Hindlimb muscle (tissue), 1 donor: Measurements from ENCODE around the gene RDX. TPM values are rescaled to one million over a fixed set of nuclear protein-coding genes. Genes with fewer than 3 reads are reported as not detected.
"Not testable (repeated sequence)": the region's sequence is repeated elsewhere in the genome, so short reads cannot be mapped to it uniquely, and the experiment has no call there.

Experiments used
- DNase-seq: peaks from one replicate; pipeline ENCODE4 v3.0.0-alpha.2; 2013
- polyA plus RNA-seq: library from polyadenylated mRNA; unstranded; fragments of 120-200 nt; gene quantifications from one replicate; pipeline ENCODE4 v1.2.1, GENCODE V29; 2013; ENCODE audit not compliant: insufficient read length

RDX gene
- 67.0 TPM for polyA plus RNA-seq

DNA sequence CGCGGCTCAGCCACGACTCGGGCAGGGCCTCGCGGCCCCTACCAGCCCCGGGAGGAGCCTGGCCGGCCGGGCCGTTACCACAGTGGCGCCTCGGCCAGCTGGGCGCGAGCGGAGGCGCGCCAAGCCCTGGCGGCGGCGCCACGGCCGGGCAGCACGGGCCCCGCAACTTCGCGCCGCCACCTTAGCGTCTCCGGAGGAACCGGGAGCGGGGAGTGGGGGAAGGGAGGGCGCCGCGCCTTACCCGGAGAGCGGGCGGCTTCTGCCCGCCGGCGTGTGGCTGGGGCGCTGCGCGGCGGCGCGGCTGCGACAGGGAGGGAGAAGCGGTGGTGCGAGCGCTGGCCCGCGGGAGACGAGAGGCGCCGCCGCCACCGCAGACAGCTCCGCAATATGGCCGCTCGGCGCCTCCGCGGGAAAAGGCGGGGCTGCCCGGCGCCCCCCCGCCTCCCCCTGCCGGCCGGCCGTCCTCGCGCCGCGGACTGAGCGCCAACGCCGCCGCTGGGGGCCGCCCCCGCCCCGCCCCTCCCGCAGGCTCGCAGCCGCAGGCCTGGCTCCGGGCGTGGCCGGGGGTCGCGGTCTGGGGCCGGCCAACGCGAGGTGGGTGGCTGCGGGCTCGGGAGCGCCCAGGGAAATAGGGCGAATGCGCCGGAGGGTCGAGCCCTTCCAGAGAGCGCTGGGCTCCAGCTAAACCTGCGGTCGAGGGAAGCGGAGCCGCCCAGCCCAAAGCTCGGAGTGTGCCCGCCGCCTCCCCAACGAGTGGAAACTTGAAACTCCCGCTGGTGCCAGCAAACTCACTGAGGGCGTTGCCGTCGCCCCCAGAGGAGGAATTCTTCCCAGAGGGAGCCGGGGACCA is at the start of gene RDX:
Gene RDX, minus strand, starts transcription at position 389 of the 850 bp plus-strand sequence. CDS start 16,922 bp downstream, outside the sequence.
- DNase-seq = peak; percentile 76

DNA sequence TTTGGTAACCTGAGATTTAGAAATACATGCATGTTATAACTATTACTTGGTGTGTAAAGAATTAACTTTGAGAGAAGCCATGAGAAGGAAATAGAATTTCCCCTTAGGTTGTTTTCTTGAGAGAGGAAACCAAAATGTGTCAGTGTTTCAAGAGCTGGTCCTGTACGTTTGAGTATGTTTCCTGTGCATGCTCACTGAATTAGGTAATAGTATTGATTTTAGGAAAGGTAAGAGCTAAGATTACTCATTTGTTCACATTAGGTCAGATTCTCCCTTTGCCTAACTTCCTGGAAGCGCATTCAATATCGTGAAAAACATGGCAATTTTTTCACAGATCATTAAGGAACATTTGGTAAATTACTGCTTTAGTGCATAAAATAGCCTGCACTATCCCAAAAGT is 49.3 kb upstream of the RDX start:
- no peak for DNase-seq

DNA sequence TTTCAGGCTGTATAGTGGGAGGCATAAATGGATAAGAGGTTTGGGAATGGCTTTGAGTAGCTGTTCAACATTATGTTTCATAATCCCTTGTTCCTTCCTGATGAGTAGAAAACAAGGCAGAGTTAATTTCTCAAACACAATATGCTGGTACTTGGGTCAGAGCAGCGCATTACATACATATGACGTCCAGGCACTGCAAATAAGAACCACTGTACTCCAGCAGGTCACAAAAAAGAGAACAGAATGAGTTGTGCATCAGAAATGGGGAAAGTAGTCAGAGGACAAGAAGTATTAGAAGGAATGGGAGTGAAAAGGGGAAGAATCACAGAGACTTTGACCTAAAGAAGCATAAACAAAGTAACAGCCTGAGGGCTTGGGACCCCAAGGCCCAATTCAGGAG is 44.0 kb upstream of the RDX start:
- no peak for DNase-seq

DNA sequence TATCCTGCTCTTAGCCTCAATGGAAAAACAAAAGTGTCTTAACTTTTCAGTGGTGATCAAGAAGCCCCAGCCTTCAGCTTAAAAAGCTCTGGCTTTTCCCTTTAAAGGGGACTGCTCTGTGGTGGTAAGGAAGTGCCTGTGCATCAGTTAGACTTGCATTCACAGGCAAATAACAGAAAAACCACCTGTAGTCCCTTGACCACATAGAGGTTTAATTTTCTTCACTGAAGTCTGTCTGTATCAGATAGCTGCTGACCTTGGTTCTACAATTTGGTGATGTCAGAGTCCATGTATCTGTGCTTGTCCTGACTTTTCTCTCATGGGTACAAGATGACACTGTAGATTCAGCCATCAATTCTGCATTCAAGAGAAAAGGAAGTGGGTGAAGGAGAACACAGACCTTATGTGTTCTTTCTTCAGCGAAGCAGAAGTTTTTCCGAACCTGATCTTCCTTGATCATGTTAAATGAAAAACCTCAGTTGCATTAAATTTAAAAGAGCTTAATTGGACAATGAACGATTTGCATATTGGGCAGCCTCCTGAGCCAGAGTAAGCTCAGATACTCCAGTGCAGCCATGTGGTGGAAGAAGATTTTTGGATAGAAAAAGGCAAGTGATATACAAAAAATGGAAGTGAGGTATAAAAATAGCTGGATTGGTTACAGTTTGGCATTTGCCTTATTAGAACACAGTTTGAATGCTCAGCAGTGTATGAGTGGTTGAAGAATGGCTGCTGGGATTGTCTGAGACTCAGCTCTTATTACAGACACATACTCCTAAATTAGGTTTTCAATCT is 43.2 kb upstream of the RDX start:
- no peak for DNase-seq

DNA sequence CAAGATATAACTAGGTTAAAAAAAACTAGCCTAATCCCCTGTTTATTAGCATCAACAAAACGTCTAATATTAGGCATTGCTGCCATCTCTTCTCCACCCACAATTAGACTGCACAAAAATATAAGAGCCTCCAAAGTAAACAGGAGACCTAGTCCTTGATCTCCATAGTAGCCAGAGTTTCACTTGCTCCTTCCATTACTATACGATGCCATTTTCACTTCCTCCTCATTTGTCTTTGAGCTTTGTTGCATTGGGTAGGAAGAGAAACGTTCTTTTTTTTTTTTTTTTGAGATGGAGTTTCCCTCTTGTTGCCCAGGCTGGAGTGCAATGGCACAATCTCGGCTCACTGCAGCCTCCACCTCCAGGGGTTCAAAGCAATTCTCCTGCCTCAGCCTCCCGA is 42.3 kb upstream of the RDX start:
- no peak for DNase-seq

DNA sequence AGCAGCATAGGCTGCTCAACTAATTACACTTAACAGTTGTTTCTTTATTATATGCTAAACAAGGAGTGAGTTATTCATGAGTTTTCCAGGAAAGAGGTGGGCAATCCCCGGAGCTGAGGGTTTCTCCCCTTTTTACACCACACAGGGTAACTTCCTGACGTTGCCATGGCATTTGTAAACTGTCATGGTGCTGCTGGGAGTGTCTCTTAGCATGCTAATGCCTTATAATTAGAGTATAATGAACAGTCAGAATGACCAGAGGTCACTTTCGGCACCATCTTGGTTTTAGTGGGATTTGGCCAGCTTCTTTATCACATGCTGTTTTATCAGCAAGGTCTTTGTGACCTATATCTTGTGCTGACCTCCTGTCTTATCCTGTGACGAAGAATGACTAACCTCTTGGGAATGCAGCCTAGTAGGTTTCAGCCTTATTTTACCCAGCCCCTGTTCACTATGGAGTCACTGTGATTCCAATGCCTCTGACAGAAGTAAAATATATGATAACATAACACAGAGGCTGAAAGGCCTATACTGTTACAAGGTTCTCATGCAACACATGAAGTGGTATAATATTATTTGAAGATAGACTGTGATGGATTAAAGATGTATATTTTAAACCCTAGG is 41.3 kb upstream of the RDX start:
- DNase-seq = no peak

DNA sequence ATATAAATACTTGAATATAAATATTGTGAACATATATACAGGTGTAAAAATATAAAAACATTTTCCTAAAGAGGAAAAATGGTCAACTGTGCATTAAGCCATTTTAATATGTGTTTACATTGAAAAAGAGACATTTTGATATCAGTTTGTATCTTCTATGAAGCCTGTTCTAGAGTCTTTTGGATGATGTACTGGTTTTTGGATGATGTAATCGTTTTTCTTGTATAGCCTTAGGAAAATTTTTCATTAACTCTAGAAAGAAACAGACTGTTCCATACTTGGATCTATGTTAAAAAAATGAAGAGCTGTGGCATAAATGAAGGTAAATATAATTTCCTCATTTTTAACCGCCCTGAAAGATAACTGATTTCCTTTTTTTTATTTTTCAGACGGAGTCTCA is 39.6 kb upstream of the RDX start:
- no peak for DNase-seq

DNA sequence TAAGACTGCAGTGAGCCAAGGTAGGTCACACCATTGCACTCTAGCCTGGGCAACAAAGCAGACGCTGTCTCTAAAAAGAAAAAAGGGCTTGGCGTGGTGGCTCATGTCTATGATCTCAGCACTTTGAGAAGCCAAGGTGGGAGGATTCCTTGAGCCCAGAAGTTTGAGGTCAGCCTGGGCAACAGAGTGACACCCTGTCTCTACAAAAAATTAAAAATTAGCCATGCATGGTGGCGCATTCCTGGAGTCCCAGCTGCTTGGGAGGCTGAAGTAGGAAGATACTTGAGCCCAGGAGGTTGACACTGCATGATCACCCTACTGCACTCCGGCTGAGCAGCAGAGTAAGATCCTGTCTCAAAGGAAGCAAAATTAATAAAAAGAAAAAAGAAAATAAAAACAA is 38.9 kb upstream of the RDX start:
- DNase-seq = no peak

DNA sequence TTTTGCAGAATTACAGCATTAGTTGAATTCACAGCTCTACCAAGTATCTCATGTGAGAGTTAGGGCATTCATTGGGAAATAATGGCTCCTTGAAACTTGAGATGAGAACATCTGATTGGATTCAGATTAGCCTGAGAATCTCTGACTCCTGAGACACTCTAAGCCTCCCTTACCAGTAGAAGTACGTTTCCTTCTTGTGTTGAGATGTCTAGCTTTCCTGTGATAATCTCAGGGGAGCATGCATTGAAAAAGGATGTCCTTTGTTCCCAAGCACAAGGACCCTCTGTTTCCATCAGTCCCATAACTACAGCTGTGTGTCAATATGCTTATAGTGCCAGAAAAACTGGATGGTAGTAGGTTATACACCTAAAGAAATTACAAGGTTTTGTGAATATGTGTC is 35.2 kb upstream of the RDX start:
- DNase-seq = no peak

DNA sequence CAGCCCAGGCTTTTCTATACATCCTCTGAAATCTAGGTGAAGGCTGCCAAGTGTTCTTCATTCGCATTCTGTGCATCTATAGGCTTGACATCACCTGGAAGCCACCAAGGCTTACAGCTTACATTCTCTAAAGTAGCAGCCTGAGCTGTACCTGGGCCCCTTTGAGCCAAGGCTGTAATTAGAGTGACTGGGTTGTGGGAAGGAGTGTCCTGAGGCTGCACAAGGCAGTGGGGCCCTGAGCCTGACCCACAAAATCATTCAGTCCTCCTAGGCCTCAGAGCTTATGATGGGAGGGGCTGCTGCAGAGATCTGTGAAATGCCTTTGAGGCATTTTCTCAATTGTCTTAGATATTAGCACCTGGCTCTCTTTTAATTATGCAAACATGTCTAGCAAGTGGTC is 33.0 kb upstream of the RDX start:
- DNase-seq = no peak

DNA sequence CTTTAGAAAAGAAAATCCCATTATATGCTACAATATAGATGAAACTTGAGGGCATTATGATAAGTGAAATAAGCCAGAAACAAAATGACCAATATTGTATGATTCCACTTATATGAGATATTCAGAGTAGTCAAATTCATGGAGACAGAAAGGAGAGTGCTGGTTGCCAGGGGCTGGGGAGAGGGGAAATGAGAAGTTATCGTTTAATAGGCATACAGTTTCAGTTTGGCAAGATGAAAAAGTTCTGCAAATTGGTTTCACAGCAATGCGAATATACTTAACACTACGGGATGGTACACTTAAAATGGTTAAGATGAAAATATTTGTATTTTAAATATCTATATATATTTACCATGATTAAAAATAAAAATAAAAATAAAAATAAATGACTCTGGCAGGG is 31.1 kb upstream of the RDX start:
- DNase-seq = no peak

DNA sequence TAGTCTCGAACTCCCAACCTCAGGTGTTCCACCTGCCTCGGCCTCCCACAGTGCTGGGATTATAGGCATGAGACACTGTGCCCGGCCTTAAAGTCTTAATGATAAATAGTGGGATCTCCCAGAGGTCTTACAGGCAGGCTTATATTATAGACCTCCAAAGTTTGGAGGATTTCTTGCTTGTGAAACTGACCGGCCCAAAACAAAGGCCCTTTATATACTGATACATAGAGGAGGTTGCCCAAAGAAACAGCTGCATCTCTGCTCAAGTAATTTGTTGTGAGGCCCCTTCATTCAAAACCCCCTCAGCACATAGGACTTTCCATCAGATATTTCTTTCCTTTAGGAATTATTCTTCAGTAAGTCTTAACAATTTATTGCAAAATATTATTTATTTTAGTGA is 27.4 kb upstream of the RDX start:
- no peak for DNase-seq

DNA sequence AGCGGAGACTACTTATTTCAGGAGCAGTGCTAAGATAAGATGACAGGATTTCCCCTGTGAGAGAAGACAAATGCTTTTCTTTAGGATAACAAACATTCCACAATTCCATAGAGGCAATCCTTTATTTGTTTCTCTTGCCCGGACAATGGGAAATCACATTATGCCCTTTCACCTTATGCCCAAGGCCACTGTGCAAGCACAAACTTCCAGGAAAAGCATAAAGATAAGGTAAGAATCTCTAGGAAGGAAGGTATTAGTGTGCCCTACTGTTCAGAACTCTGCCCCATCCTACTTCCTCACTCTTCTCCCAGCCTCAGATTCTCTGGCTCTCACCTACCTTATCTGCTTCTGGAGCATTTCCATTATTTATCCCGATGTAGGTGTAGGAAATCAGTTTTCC is 23.1 kb upstream of the RDX start:
- no peak for DNase-seq

DNA sequence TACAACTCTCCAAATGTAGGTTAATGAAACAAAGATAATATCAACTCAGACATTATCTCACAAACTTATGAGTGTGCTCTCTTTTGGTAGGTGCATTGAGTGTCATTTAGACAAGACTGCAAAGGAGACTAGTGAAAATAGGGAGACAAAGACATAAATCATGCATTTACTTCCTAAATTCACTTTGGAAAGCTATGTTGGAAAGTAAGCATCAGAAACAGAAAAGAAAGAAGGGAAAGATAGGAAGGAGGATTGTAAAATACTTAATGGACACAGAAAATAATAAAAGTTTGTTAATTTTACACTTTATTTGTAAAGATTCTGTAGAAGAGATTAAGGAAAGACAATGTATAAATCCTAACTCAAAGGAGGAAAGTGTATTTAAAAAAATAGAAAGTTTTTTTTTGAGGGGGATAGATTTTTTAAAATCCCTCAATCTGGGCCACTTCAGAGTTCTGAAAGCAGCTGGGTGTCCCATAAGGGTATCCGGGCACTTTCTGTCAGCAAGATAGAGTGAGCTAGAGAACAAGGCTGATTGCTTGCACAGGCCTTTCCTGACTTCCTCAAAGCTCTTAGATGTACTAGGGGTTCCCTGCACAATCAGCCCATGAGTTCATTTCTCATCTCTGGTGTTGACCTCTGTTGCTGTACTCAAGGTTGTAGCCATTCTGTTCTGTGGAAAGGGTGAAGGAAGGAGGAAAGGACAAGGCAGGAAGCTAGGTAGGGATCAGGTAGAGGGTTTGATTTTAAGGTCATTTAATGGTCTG is 22.4 kb upstream of the RDX start:
- no peak for DNase-seq

DNA sequence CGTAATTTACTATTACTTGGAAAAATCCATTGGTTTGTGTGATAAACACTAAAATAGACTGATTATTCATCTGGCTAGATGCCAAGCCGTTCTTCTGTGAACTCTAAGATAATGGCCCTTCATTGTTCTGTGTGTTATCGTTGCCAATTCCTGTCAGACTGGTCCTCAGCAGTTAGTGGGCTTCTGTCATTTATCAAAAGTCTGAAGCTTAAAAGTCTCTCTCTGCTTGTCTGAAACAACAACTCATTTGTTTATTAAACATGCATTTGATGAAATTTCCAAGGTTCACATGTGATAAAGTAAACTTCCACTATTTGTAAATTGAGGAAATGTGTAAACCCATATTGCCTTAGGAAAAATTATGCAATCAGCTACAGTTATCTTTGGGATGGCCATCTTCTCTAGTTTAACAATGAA is 21.1 kb upstream of the RDX start:
- no peak for DNase-seq

DNA sequence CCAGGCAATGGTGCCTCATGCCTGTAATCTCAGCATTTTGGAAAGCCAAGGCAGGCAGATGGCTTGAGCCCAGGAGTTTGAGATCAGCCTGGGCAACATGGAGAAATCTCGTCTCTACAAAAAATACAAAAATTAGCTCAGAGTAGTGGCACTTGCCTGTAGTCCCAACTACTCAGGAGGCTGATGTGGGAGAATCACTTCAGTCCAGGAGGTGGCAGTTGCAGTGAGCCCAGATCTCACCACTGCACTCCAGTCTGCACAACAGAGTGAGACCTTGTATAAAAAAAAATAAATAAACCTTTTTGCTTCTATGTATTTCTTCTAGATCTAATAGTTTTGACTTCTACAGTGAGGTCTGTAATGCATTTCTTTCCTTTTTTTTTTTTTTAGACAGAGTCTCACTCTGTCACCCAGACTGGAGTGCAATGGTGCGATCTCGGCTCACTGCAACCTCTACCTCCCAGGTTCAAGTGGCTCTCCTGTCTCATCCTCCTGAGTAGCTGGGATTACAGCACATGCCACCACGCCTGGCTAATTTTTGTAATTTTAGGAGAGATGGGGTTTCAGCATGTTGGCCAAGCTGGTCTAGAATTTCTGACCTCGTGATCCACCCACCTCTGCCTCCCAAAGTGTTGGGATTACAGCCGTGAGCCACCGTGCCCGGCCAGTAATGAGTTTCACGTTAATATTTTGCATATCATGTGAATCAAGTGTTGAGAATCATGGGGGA is 18.1 kb upstream of the RDX start:
- DNase-seq = no peak

DNA sequence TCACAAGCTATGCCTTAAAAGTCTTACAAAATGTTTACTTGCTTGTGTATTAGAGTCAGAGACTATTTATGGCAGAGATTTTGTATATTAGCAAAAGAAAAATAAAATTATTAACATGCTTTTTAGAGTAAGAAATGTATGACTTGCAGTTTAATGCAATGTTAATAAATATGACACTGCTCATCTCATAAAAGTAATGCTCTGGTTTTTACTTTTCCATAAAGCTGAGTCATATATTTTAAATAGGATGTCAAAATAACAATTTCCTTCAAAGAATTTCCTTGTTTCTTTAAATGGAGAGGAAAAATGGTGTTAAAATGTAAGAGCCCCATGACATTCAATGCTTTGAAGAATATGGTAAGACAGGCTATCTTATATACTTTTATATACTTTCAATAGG is 16.3 kb upstream of the RDX start:
- no peak for DNase-seq

DNA sequence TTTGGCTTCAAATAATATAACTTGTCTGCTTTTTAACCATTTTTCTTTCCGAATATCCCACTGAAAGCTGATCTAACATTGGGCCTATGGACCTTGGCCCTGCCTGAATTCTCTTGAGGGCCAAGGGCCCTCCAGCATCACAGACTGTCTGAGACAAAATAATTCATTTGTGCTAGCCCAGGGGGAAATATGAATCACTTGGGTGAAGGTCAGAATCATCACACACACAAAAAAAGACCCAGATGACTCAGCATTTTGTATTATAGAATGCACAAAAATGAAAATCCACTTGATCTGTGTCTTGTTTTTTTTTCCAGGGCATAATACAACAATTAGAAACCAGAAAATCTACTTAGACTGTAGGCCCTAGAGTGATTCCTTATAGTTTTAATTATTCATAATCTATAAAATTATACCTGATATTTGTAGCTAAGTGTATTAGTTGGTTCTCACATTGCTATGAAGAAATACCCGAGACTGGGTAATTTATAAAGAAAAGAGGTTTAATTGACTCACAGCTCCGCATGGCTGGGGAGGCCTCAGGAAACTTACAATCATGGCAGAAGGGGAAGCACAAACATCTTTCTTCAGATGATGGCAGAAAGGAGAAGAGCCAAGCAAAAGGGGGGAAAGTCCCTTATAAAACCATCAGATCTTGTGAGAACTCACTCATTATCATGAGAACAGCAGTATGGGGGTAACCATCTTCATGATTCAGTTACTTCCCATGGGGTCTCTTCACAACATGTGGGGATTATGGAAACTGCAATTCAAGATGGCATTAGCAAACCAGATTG is 15.6 kb upstream of the RDX start:
- no peak for DNase-seq

DNA sequence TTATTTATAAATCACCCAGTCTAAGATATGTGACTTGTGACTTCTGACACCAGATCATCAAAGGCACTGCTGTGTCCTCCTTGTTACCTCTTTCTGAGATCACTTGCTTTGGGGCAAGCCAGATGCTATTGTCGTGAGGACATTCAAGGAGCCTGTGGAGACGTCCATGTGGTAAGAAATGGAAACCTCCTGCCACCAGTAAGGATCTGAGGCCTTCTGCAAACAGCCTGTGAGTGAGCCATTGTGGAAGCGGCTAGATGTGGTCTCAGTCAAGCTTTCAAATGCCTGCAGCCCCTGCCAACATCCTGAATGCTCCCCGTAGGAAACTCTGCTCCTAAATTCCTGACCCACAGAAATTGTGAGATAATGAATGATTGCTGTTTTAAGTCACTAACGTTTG is 11.7 kb upstream of the RDX start:
- DNase-seq = no peak

DNA sequence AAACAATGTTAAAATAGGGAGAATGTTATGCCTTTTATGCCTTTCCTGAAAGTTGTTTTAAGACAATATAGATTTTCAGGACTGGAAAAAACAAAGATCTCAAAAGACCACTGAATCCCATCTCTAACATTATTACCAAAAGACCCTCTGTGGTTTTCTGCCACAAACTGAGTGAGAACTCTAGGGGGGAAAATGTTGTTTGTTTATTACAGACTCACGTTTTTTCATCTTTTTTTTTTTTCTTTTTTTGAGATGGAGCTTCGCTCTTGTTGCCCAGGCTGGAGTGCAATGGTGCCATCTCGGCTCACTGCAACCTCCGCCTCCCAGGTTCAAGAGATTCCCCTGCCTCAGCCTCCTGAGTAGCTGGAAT is 9.6 kb upstream of the RDX start:
- DNase-seq = not testable (repeated sequence)
